ENCODE results near the gene REN.

- TF ChIP-seq POLR2AphosphoS5 (IDR thresholded peaks at IDR 0.05; ENCODE audit: low read depth, low read length) (no peak), REST (IDR thresholded peaks at IDR 0.05; ENCODE audit: insufficient read depth in 1 of 2, low read depth in 2 of 2, low read length in 2 of 2) (no peak), SIN3A (IDR thresholded peaks at IDR 0.05; ENCODE audit: borderline replicate concordance, insufficient read depth, low read length) (no peak), TAF1 (IDR thresholded peaks at IDR 0.05; ENCODE audit: borderline replicate concordance, insufficient read depth, low read length) (no peak)
These were observed 26.6 kb upstream of the REN start for GRCh38 chr1:204192589-204193352.

All from PFSK-1 (cell line).